ENCODE measurements around the gene ANK3. TPM values are rescaled to one million over a fixed set of nuclear protein-coding genes. Genes with fewer than 3 reads are reported as not detected.

The ANK3 gene
- total RNA-seq, 1 donor from 2014 or later = 35.1 TPM

- H3K4me3 Mint-ChIP-seq (ENCODE audit: unreplicated experiment) = no peak overlapping the region
- H3K27ac Mint-ChIP-seq (ENCODE audit: unreplicated experiment) = no peak overlapping the region
- no peak for TF ChIP-seq CTCF (IDR thresholded peaks at IDR 0.05)
- no peaks in the 10 kb centered on the region for H3K27me3 Mint-ChIP-seq (ENCODE audit: low read depth)
- peaks cover 45% of the 10 kb centered on the region for H3K4me1 Mint-ChIP-seq (ENCODE audit: low read depth)
- no peaks in the 10 kb centered on the region for H3K36me3 Mint-ChIP-seq (ENCODE audit: low read depth)
- H3K9me3 Mint-ChIP-seq (ENCODE audit: low read depth) = peaks cover 4% of the 10 kb centered on the region
- no peak for DNase-seq (ENCODE audit: low spot score)
These were observed 8.9 kb downstream of the ANK3 start for GRCh38 chr10:60380781-60381180.

GRCh38 chr10:60377955-60378354, 11.7 kb downstream of the ANK3 start:
- Mint-ChIP-seq H3K4me3 (ENCODE audit: unreplicated experiment) (no peak overlapping the region), H3K27me3 (ENCODE audit: low read depth) (no peaks in the 10 kb centered on the region), H3K27ac (ENCODE audit: unreplicated experiment) (no peak overlapping the region), H3K4me1 (ENCODE audit: low read depth) (peaks cover 18% of the 10 kb centered on the region), H3K9me3 (ENCODE audit: low read depth) (peaks cover 4% of the 10 kb centered on the region), H3K36me3 (ENCODE audit: low read depth) (no peaks in the 10 kb centered on the region)
- DNase-seq (ENCODE audit: low spot score) = no peak
- no peak for TF ChIP-seq CTCF (IDR thresholded peaks at IDR 0.05)

GRCh38 chr10:60377042-60377352, 12.7 kb downstream of the ANK3 start:
- DNase-seq (ENCODE audit: low spot score) = no peak
- H3K27me3 Mint-ChIP-seq (ENCODE audit: low read depth) = no peaks in the 10 kb centered on the region
- peaks cover 18% of the 10 kb centered on the region for H3K4me1 Mint-ChIP-seq (ENCODE audit: low read depth)
- no peak overlapping the region for H3K27ac Mint-ChIP-seq (ENCODE audit: unreplicated experiment)
- peaks cover 4% of the 10 kb centered on the region for H3K9me3 Mint-ChIP-seq (ENCODE audit: low read depth)
- H3K4me3 Mint-ChIP-seq (ENCODE audit: unreplicated experiment) = no peak overlapping the region
- no peak for TF ChIP-seq CTCF (IDR thresholded peaks at IDR 0.05)
- H3K36me3 Mint-ChIP-seq (ENCODE audit: low read depth) = no peaks in the 10 kb centered on the region

GRCh38 chr10:60376221-60377041, 13.2 kb downstream of the ANK3 start:
- Mint-ChIP-seq H3K9me3 (ENCODE audit: low read depth) (peaks cover 4% of the 10 kb centered on the region), H3K27ac (ENCODE audit: unreplicated experiment) (no peak overlapping the region), H3K36me3 (ENCODE audit: low read depth) (no peaks in the 10 kb centered on the region), H3K4me1 (ENCODE audit: low read depth) (peaks cover 18% of the 10 kb centered on the region), H3K4me3 (ENCODE audit: unreplicated experiment) (no peak overlapping the region), H3K27me3 (ENCODE audit: low read depth) (no peaks in the 10 kb centered on the region)
- DNase-seq (ENCODE audit: low spot score) = no peak
- no peak for TF ChIP-seq CTCF (IDR thresholded peaks at IDR 0.05)

GRCh38 chr10:60375293-60376004, 14.2 kb downstream of the ANK3 start:
- Mint-ChIP-seq H3K36me3 (ENCODE audit: low read depth) (no peaks in the 10 kb centered on the region), H3K9me3 (ENCODE audit: low read depth) (peaks cover 4% of the 10 kb centered on the region), H3K27me3 (ENCODE audit: low read depth) (no peaks in the 10 kb centered on the region), H3K27ac (ENCODE audit: unreplicated experiment) (no peak overlapping the region), H3K4me1 (ENCODE audit: low read depth) (peaks cover 21% of the 10 kb centered on the region), H3K4me3 (ENCODE audit: unreplicated experiment) (no peak overlapping the region)
- no peak for TF ChIP-seq CTCF (IDR thresholded peaks at IDR 0.05)
- DNase-seq (ENCODE audit: low spot score) = no peak
